GM21423 (cell line): ENCODE data around the gene OR9K2.
"Not testable (repeated sequence)": the region's sequence is repeated elsewhere in the genome, so short reads cannot be mapped to it uniquely, and the experiment has no call there.

ENCODE experiments used
- ATAC-seq: cut with Tn5 transposase; IDR thresholded peaks from one replicate; pipeline ENCODE4 v1.9.1; 2021; ENCODE audit warnings: mild to moderate bottlenecking, moderate library complexity; ENCODE audit not compliant: unreplicated experiment

The OR9K2 gene, protein sequence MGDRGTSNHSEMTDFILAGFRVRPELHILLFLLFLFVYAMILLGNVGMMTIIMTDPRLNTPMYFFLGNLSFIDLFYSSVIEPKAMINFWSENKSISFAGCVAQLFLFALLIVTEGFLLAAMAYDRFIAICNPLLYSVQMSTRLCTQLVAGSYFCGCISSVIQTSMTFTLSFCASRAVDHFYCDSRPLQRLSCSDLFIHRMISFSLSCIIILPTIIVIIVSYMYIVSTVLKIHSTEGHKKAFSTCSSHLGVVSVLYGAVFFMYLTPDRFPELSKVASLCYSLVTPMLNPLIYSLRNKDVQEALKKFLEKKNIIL

DNA sequence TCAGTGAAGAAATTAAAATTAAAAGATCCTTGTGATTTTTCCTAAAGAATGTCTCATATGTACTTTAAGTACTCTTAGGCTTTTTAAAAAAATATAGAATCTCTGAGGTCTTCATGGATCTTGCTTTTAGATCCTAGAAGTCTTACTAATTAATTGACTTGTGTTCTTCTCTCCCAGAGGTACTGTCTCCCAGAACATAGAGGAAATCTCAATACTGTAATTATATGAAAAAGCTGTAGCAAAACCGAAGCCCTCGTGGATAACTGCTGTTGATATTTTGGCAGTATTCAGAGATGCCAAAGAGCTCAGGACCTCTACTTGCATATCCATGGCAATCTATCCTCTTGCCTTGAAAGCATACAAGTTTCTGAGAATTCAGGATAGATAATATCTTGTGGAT, at the start of gene OR9K2:
TSS of gene OR9K2 (plus strand) at position 301 of the 400 bp plus-strand sequence. CDS start 3,429 bp downstream, outside the sequence.
- no peak for ATAC-seq

DNA sequence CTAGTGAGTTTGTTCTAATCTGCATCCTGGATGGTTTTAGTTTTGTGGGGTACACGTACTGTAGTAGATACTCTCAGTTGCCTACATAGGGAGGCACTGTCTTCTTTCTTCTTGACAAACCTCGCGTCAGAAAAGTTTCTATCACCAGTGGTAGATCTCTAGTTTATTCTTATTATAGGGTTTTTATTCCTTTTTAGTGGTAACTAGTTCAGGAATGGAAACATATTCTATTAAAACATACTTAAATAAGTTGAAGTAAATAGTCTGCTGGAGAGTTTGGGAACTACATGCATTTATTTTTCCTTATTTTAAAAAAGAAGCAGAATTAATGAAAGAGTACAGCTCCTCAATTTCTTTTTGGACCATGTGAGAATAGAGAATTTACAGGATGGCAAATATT, 33.6 kb upstream of the OR9K2 start:
- ATAC-seq = no peak

DNA sequence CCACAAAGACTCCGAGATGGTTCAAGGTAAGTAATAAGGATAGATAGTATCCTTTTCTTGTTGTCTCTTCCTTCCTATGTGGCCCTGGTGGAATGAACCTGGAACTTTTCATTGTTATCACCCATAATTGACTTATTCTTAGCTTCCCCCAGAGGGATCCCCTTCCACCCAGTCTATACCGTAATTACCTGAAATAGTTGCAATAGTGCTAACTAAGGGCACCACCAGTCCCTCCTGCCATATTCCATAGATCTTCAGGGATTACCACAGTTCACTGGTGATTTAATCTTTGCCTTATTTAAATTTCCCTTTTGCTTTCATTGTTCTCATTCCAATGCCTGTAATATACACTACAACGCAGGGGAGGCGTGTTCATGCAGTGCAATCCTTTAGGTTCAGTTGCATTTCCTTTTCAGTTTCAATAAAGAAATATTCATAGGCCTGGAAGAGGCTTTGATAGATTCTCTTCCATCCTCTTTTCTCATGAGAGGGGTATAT, 13.8 kb upstream of the OR9K2 start:
- ATAC-seq = no peak

DNA sequence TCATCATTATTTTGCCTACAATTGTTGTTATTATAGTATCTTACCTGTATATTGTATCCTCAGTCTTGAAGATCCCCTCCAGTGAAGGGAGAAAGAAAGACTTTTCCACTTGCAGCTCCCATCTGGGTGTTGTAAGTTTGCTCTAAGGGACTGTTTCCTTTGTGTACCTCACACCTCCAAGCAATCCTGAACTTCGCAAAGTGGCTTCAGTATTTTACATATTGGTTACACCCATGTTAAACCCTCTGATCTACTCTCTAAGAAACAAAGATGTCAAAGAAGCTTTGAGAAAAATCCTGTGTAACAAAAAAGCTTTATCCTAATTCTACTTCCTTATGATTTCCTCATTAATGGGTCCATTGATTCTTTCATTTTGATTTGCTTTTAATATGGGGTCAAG, 10.1 kb upstream of the OR9K2 start:
- ATAC-seq = no peak

DNA sequence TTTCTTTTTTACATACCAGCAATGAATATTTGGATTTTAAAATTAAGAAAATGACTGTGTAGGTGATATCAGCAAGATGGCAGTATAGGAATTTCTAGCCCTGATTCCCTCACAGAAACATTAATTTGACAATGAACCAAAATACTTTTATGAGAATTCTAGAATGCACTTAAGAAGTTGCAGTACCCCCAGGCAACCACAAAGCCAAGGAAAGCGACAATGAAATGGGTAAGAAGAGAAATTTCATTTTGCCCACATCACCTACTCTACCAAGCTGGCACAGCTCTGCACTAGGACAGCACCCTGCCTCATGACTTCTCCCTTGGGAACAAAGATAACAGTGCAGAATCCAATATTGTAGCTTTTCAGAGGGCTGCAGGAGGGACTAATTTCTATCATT, 6.6 kb downstream of the OR9K2 start:
- no peak for ATAC-seq

DNA sequence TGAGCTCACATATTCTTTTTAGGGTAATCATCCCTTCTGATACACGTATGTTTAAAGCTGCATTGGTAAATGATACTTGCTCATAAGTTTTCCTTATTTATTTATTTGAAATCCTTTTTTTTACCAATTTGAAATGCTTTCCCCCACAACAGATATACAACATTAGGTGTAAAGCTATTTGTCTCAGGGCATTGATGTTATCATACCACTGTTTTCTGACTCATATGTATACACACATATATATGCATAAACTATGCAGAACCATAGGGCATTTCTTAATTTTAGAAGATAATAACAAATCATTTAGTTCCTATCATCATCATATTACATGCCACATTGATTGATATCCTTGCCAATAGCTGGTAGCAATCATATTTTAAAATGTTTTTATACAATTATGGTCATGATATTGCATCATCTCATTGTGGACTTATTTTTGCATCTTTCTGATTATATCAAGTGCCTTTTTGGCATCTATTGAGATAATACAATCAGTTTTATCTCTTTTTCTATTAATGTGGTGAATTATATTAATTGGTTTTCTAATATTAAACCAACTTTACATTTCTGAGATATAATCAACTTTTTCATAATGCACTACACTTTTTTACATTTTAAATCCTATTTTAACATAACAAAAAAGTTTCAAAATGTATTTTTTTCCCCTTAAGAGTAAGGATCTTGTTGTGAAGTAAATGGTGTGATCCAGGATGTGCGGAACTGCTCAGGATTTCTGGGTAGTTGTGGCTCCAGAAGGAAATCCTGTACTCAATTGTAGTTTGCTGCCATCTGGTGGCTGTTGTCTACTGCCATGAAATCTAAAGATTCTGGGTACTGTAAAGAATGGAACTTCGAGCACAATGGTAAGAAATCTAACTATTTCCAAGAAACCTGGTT, 16.7 kb downstream of the OR9K2 start:
- ATAC-seq = no peak

DNA sequence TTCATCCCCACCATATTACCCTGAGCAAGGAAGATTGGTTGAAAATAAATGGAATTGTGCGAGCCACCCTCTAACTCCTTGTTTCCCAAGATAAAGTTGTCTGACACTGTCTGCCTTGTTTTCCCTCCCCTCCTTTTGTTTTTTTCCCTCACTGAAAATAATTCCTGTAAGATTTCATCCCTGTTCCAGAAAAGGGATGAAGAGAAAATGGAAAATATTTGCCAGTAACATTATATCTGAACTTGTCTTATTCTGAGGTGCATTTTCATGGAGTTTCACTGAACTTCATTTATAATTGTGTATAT, 17.3 kb downstream of the OR9K2 start:
- ATAC-seq = no peak

DNA sequence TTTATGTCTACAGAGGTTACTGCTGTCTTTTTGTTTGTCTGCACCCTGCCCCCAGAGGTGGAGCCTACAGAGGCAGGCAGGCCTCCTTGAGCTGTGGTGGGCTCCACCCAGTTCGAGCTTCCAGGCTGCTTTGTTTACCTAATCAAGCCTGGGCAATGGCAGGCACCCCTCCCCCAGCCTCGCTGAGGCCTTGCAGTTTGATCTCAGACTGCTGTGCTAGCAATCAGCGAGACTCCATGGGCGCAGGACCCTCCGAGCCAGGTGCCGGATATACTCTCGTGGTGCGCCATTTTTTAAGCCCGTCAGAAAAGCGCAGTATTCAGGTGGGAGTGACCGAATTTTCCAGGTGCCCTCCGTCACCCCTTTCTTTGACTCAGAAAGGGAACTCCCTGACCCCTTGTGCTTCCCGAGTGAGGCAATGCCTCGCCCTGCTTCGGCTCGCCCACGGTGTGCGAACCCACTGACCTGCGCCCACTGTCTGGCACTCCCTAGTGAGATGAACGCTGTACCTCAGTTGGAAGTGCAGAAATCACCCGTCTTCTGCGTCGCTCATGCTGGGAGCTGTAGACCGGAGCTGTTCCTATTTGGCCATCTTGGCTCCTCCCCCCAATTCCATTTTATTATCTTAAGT, 40.9 kb downstream of the OR9K2 start:
- ATAC-seq = not testable (repeated sequence)

DNA sequence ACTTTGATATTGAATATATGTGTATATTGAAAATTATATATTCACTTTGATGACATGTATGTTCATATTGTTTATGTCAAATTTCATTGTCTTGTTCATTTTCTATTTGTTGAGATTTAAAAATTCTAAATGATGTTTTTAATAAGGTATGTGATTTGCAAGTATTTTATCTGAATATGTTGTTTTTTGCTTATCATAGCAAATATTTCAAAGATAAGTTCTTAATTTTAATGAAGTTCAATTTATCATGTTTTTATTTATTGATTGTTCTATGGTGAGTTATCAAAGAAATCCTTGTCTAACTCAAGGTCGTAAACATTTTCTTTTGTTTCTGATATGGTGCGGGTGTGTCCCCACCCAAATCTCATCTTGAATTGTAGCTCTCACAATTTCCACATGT, 45.2 kb downstream of the OR9K2 start:
- no peak for ATAC-seq

DNA sequence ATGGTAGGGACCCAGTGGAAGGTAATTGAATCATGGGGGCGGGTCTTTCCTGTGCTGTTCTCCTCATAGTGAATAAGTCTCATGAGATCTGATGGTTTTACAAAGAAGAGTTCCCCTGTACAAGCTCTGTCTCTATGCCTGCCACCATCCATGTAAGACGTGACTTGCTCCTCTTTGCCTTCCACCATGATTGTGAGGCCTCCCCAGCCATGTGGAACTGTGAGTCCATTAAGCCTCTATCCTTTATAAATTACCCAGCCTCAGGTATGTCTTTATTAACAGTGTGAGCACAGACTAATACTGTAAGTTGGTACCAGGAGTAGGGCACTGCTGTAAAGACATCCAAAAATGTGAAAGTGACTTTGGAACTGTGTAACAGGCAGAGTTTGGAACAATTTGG, 45.6 kb downstream of the OR9K2 start:
- ATAC-seq = not testable (repeated sequence)

DNA sequence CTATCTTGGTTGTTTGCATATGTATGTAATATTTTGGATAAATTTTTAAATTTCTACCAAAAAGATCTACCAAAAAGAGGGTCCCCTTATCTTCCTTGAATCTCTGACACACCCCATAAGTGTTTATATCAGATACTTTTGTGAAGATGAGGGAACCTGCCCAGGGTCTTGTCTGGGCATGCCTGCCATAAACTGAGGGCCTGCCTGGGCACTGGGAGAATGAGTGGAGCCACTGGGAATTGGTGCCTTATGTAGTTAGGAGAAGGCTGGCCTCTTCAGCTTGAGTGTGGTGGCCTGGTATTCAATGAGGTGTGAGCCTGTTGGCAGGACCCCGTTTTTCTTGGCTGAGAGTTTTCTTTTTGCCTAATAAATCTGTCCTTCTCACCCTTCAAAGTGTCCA, 46.5 kb downstream of the OR9K2 start:
- ATAC-seq = no peak

DNA sequence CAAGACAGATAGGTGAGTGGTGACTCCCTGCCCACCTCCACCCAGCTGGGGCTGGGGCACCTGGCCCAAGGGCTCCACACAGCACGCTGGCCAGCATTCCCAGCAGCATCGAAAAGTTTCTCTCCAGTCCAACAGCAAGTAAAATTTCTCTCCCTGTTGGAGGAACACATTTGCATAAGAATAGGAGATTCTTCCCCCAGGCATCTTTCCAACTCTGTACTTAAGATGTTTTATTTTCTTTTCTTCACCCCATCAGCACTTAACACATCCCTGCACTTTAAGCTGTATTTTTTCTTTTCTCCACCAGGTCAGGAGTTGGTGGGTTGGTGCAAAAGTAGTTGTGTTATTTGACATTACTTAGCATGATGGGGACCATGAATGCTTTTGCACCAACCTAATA, 47.2 kb downstream of the OR9K2 start:
- ATAC-seq = no peak
